ENCODE results near the gene PARD3. TPM values are rescaled to one million over a fixed set of nuclear protein-coding genes. Genes with fewer than 3 reads are reported as not detected.

Gene PARD3
- total RNA-seq, 1 donor from 2014 or later: 98.2 TPM

- no peak for FAIRE-seq
- Histone ChIP-seq H3K27me3 (ENCODE audit: control insufficient read depth, insufficient read depth, low read length) (no peaks in the 10 kb centered on the region), H3K36me3 (ENCODE audit: control insufficient read depth, insufficient read depth, low read length) (no peaks in the 10 kb centered on the region), H3K4me3 (ENCODE audit: low read depth, low read length) (no peak overlapping the region)
- TF ChIP-seq CTCF (IDR thresholded peaks at IDR 0.05; ENCODE audit: insufficient read depth, low read length, severe bottlenecking): peak; percentile 14
- no peak for DNase-seq (ENCODE audit: low read depth)
Observed at GRCh38 chr10:34249634-34250033, 565.5 kb downstream of the PARD3 start.

- DNase-seq (ENCODE audit: low read depth): no peak
- no peak overlapping the region for H3K4me3 ChIP-seq (ENCODE audit: low read depth, low read length)
- no peaks in the 10 kb centered on the region for H3K36me3 ChIP-seq (ENCODE audit: control insufficient read depth, insufficient read depth, low read length)
- TF ChIP-seq CTCF (IDR thresholded peaks at IDR 0.05; ENCODE audit: insufficient read depth, low read length, severe bottlenecking): no peak
- no peaks in the 10 kb centered on the region for H3K27me3 ChIP-seq (ENCODE audit: control insufficient read depth, insufficient read depth, low read length)
- FAIRE-seq: no peak
Observed at GRCh38 chr10:34247560-34247959, 567.5 kb downstream of the PARD3 start.

- DNase-seq (ENCODE audit: low read depth): no peak
- FAIRE-seq: no peak
- no peaks in the 10 kb centered on the region for H3K36me3 ChIP-seq (ENCODE audit: control insufficient read depth, insufficient read depth, low read length)
- no peak for TF ChIP-seq CTCF (IDR thresholded peaks at IDR 0.05; ENCODE audit: insufficient read depth, low read length, severe bottlenecking)
- H3K4me3 ChIP-seq (ENCODE audit: low read depth, low read length): no peak overlapping the region
- peaks cover 1% of the 10 kb centered on the region for H3K27me3 ChIP-seq (ENCODE audit: control insufficient read depth, insufficient read depth, low read length)
Observed at GRCh38 chr10:34244756-34245484, 570.2 kb downstream of the PARD3 start.

- FAIRE-seq (peak; percentile 70), DNase-seq (ENCODE audit: low read depth) (no peak)
- Histone ChIP-seq H3K27me3 (ENCODE audit: control insufficient read depth, insufficient read depth, low read length) (peaks cover 1% of the 10 kb centered on the region), H3K36me3 (ENCODE audit: control insufficient read depth, insufficient read depth, low read length) (no peaks in the 10 kb centered on the region), H3K4me3 (ENCODE audit: low read depth, low read length) (no peak overlapping the region)
- no peak for TF ChIP-seq CTCF (IDR thresholded peaks at IDR 0.05; ENCODE audit: insufficient read depth, low read length, severe bottlenecking)
Observed at GRCh38 chr10:34241226-34242000, 573.7 kb downstream of the PARD3 start.

- no peak for FAIRE-seq
- TF ChIP-seq CTCF (IDR thresholded peaks at IDR 0.05; ENCODE audit: insufficient read depth, low read length, severe bottlenecking): no peak
- H3K36me3 ChIP-seq (ENCODE audit: control insufficient read depth, insufficient read depth, low read length): no peaks in the 10 kb centered on the region
Observed at GRCh38 chr10:34240039-34240438, 575.1 kb downstream of the PARD3 start.

More at GRCh38 chr10:34240039-34240438, 575.1 kb downstream of the PARD3 start:
- Histone ChIP-seq H3K27me3 (ENCODE audit: control insufficient read depth, insufficient read depth, low read length) (peaks cover 1% of the 10 kb centered on the region), H3K4me3 (ENCODE audit: low read depth, low read length) (no peak overlapping the region)
- no peak for DNase-seq (ENCODE audit: low read depth)
